NCI-H2196 treated with DMSO at 0.1 percent for 48 hours (cell line): ENCODE data around the gene MYLK4.

ENCODE experiments used
- DNase-seq: peaks from one replicate; lab custom pipeline; 2025; ENCODE audit not compliant: unreplicated experiment; lab: John Stamatoyannopoulos, UW

Gene MYLK4

DNA sequence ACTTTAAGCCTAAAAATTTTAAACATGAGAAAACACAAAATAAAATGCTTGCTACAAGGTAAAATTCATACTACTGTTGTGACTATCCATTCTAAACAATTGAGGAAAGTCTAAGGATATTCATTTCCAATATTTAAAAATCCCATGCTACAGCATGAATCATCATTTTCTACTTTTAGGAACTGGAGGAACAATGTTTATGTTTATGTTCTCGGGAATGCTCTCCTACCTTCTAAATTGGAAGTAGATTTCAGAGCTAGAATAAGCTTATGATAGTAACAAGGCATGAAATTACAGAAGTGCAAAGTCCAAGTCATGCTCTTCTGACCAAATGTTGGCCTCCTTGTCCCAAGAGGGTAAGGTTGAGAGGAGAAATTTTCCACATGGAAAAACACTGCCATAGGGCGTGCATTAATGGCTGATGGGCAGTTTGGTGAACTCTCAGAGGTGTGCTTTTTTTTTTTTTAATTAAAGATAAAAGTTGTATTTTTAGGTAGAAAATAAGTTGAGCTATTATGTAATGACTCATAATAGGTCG is 6.0 kb upstream of the MYLK4 start:
- DNase-seq, result no peak

DNA sequence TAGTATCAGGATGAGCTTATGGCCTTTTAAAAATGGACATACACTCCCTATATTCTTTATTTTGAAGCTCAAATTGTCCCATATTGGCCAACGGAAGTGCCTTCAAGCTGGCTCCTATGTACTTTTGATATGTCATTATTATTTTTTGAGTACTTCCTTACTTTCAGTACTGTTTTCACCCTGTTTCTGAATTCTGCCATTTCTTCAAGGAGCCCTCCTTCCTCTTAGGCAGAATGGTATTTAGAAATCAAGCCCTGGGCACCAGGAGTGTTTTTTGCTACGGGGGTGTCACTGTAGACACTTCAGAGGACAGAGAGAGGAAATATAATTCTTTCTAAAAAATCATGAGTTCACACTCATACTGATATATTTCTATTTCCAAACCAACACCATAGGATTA is 5.5 kb upstream of the MYLK4 start:
- DNase-seq, result no peak

DNA sequence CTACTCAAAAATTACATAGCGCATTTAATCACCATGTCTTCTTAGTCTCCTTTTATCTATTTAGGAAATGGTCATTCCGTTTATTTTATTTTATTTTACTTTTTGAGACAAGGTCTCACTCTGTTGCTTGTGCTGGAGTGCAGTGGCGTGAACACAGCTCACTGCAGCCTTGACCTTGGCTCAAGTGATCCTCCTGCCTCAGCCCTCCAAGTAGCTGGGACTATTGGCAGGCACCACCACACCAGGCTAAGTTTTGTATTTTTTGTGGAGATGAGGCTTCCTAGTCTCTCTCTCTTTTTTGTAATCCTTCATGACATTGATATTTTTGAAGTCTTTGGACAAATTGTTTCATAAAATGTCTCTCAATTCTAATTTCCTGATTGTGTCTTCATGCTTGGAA is 4.7 kb upstream of the MYLK4 start:
- no peak for DNase-seq

DNA sequence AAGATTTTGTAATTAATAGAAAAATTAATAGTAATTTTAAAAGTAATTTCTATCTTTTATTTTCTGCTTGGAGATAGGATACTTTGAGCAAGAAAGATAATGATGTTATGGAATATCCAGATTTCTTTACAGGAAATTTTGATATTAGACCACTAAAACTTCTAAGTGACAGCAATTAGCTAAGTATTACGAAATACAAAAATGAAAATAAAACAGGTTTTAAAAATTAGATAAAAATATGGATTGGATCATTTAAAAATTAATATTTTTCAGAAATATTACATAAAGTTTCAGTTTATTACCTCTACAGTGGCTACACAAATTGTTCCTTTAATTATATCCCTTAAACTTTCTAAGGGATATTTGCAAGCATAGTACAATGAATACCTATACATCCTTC is 4.2 kb upstream of the MYLK4 start:
- no peak for DNase-seq

DNA sequence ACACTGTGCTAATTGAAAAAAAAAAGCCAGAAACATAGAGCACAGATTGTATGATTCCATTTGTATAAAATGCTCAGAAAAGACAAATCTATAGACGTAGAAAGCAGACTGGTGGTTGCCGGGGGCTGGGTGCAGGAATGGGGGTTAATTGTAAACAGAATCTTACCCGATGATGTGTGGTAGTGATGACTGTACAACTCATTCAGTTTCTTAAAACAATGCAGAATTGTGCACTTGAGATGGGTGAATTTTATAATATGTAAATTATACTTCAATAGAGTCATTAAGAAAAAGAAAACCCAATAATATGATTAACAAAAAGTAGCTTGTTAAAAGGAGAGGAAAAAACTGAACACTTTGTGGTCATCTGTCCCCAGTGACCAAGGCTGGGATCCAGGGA is 3.7 kb upstream of the MYLK4 start:
- DNase-seq, result no peak

DNA sequence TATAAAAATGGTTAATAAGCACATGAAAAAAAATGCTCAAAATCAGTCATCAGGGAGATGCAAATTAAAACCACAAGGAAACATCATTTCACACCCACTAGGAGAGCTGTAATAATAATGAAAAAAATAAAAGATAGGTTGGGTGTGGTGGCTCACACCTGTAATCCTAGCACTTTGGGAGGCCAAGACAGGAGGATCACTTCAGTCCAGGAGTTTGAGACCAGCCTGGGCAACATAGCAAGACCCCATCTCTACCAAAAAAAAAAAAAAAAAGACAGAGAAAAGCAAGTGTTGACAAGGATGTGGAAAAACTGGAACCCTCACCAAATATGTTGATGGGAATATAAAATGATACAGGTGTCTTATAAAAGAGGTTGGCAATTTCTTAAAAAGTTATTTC is 3.0 kb upstream of the MYLK4 start:
- no peak for DNase-seq

DNA sequence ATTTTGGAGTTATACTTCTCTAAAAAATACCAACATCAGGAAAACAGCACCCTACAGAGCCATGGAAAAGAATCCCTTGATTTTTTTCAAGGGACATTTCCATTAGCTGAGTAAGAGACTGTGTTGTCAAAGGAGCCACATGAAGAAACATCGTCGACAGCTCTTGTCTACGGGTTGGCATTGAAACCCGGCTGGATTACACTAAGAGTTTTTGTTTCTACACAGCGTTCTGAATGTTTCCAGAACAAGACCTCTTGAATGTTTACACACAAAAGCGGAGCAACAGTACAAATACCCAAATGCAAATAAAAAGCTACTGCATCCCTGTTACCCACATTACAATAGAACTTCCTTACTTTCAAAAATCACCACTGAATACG is 2.4 kb upstream of the MYLK4 start:
- DNase-seq, result no peak

DNA sequence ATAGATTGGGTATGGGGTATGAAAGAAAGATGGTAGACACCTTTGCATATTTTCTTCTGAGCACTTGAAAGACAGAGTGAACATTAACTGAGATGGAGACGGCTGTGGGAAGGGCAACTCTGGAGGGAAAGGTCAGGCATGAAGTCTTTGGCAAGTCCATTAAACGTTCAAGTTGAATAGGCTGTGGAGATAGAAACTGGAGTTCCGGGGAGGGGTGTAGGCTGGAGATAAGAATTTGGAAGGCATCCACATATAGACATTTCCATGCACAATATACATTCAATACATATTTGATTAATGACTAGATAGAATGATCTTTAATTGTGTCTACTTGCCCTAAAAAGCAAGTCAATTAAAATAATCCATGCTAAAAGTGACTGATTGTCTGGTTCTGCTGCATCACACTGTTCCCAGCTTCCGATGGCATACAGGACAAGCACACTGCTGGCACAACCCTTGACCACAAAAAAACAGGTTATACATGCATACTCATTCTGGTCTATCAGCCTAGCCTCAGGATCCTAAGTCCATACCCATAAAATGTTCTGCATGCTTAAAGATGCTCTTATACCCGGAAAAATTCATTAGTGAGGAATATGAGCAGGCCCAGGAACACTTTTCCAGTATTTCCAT is 1.9 kb upstream of the MYLK4 start:
- no peak for DNase-seq

DNA sequence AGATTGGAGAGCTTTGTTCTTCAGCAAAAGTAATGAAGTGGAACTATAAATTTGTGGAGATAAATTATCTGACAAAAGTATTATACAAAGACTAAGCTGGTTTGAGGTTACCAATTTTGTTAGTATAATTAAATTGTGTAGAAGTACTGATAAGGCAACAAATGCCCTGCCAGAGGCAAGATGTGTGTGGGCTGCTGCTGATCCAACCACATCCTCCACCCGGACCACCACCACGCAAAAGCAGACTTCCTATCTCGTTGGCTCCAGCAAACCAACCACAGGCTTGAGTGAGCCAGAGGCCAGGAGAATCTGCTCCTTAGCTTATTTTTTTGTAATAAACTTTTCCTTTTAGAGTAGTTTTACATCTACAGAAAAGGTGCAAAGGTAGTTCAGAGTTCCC is 1.1 kb upstream of the MYLK4 start:
- no peak for DNase-seq

DNA sequence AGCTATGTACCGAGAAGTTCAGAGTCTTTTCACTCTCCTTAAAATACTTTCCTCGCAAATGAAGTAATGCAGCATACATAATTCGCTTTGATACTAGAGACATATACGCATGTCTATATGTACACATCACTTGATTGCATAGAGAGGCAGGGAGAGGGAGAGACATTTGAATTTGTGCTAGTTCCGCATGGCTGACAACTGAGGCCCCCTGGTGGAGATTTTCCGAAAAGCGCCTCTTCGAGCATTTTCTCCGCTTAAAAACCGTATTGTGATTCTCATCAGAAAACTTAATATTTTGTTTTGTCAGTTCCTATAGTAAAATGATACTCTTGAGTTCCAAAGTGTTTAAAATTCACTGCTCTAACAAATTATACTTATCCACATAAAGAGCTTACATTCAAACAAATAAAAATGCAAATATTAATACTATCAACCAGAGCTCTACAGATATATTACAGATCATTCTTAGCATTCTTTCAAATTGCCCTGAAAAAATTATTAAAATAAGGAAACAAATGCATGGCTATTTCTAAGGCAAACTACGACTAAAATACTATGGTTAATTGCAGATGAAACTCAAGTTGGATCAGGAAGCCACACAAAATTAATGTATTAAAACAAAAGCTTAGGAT is 637 bp downstream of the MYLK4 start:
- DNase-seq, result peak; percentile 24

DNA sequence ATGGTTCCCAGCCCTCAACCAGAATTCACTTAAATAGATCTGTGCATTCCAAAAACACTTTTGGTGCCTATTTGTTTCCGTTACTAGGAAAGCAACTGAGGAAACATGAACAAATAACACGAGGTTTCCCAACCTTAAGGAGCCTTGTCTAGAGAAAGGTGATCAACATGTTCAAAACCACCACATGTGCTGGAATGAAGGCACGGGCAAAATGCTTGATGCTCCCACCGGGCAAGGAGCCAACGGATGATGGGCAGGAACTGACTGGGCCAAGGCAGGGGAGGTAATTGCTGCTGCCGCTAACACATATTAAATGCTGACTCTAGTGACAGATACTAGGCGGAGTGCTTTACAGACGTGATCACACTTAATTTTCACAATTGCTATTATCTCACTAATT is 2.5 kb downstream of the MYLK4 start:
- no peak for DNase-seq

DNA sequence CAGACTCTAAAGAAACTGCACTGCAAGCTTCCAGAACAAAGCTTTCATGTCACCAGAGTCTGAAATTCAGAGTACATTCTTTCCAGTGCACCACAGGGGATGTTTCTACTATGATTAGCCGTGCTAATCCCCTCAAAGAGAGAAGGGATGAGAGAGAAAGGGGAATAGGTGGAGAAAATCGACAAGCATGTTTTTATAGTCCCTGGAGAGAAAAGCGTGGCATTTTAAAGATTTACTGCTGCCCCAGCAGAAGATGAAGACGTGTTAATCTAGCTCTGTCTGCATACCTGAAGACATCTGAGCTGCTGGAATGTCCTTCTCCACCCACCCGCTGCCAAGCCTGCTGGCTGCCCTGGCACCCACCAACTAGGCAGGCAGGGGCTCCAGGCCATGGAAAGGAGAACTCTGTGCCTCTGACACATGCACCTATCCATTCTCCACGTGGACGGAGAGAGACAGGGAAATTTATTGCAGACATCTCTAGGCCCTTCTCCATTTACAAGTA is 4.1 kb downstream of the MYLK4 start:
- no peak for DNase-seq

DNA sequence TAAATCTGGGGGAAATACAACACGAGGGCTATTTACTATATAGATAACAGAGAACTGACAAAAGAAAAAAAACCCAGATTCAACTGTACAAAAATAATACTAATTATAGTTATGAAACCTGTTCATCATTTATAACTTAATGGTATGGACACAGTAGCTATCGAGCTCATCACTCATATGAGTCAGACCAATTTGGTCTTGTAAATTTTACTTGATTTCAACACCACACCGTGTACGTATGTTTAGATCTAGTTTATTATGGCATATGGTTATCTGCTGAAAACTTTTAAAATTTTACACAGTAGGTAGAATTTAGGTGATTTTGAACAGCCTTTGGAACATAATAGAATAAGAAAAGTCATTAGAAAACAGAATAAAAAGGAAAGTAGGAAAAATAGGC is 5.5 kb downstream of the MYLK4 start:
- DNase-seq, result no peak

DNA sequence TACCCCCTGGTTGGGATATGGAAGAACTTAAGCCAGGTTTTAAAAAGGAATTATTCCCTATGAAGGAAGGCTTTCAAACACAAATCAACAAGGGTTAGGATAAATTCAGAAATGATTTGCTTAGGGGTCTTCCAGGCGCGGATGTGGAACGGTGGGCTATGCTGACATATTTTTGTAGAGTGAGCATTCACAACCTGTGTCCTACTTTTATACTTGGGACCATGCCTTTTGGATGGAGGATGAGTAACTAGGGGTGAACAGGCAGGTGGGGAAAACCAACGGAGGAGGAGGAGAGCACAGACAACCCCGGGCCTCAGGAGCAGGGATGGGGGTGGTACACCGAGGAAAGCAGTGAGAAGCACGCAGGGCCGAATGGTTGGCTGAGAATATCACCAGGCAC is 5.9 kb downstream of the MYLK4 start:
- DNase-seq, result no peak

DNA sequence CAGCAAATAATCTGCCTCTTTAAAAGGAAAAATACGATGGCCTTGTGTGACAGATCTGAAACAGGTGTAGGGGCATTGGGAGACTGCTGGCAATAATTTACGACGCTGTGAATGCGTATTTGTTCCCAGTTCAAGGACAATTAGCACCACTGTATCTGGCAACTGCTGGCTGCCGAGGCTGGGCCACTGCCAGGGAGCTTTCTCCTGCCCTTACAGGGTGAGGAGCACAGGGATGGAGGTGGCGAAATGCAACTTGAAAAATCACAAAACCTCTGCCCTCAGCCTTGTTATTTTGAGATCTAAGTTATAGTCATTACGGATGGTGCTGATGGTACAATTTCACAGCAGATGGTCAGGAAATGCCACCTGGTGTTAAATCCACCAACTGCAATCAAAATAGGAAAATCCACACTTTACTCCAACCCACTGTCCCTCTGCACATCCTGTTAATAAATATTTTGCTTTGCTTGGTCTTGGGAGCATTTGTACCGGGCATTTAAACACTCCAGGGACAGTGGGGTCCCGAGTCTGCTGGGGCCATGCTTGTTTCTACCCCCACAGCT is 6.4 kb downstream of the MYLK4 start:
- DNase-seq, result peak; percentile 20

DNA sequence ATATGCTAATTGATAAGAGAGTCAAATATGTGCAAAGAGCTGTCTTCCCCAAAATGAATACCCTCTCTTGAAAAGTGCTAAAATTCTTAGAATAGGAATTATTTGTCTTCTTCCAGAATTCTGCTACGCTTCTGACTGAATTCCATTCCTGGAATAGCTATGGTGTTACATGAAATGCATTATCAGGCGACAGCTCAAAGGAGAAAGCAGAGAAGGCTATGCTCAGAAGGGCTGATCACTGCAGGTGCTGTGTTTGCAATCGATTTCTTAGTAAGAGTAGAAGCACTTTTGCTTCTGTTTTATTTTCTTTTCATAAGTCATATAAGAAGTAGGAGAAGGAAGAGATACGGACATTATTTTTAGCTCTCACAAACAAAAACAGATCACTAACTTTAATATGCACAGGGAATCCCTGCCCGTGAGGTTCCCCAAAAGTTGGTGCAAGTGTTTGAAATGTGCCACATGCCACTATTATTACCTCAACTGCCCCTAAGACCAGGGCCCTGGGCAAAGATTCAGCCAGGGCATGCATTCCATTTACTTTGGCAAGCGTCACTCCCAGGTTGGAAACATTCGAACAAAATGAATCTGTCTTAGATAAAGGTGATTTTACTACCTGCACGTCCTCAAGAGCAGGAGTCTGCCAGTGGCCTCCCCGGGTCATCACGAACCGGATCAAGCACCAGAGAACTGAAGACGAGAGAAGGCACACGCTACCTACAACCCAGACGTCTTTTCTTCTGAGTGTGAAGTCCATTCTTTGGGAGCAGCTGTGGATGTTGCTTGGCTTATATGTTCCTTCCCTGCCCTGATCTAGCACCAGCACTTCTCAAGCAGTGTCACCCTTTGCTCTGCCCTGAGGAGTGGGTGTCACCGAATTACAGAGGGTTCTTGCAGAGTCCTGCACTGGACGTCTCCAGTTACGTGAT is 7.2 kb downstream of the MYLK4 start:
- no peak for DNase-seq

DNA sequence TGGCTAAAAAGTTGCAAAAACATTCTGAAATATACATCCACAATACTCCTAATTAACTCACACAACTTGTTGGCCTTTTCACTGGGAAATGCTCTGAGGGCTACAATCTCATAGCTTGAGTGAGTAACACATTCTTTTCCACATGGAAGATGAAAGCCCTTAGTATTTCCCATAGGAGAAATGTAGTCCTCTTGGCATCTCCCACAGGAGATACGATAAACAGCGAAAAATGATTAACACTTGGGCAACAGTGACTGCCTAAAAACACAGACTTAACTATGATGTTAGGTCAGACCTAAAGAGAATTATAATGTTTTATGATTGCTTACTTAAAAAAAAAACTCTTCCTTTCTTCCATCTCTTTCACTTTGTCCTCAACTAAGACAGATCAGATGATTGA is 9.0 kb downstream of the MYLK4 start:
- DNase-seq, result no peak

DNA sequence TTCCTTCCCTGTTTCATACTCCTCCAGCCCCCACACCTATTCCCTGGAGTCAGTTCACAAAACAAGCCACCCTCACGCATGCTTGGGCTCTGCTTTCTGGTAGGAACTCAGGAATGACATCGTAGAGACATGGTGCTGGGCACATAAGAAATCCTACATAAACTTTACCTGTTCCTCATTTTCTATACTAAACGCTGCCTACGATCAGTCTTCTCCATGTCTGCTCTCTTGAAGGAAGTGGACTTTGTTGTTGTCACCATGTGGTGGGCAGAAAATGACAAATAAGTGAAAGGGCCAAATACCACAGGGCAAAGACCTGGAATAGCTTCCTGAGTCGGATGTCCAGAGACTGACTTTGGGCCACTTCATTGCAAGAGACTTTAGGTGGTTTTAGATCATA is 10.1 kb downstream of the MYLK4 start:
- no peak for DNase-seq

DNA sequence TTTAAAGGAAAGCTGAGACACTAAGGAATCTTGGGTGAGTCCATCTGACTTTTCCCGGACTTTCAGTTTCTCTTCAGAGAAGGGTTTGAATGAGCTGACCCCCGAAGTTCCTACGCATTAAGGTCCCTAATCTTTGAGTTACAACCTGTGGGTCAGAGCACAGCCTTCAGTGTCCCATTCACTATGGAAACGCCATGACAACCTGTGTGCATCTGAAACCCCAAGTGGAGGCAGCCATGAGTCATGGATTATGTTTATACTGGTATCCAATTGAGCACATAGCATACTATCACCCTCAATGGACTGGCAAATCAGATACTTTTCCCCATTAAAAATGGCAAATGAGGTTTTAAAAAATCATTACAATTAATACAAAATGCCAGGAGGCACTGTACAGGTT is 11.4 kb downstream of the MYLK4 start:
- DNase-seq, result no peak

DNA sequence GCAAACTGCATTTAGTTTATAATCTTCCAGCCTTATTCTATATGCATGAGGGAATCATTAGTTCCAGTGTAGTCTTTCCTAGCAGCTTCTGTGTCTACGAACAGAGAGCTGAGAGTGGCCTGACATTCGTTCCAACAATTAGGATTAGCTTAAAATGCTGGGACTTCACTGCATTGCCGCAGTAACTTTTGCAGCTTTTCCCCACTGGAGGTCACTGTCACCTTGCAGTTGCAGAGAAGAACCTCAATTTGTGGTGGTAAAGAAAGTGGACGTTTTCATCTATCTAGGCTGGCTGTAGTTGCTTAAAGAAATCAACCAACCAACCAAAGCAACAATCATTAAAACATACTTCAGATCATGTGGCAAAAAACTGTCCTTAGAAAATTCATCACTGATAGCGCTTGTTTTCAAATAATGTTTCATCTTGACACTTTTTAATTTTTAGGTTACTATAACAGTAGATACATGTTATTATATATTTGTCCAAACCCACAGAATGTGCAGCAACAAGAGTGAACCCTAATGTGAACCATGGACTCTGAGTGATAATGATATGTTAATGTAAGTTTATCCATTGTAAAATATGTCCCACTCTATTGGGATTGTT is 12.2 kb downstream of the MYLK4 start:
- no peak for DNase-seq

DNA sequence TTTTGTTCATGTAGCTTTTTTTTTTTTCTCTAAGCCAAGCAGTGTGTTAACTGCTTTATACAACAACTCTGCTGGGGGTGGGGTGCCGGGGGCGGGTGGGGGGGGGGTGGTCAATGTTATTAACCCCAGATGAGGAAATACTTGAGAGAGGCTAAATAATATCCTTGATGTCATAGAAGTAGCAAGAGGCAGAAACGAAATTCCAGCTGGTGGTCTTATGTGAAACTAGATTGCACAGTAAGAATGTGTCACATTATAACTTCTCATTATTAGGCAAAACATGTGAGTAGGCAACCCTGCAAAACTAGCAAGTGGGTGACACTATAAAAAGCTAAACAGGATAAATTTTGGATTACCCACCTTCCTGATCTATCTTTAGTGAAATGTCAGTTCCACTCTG is 12.8 kb downstream of the MYLK4 start:
- DNase-seq, result no peak
